Psoas muscle (tissue), 8 donors: Measurements from ENCODE around the gene EDDM3A. TPM values are rescaled to one million over a fixed set of nuclear protein-coding genes. Genes with fewer than 3 reads are reported as not detected.
"Not testable (repeated sequence)": the region's sequence is repeated elsewhere in the genome, so short reads cannot be mapped to it uniquely, and the experiment has no call there.

Source experiments
- ATAC-seq, 4 donors: fragments of 200-7000 bp; cut with Tn5 transposase; one replicate each; pipeline ENCODE4 v1.9.1; 2020; ENCODE audit warnings: moderate library complexity in 3 of 4, mild to moderate bottlenecking in 2 of 4
- DNase-seq, 2 donors: peaks; one replicate each; pipeline ENCODE4 v3.0.0-alpha.2; 2020
- H3K27ac ChIP-seq: fragments of 200-600 bp; one replicate; pipeline ENCODE4 v1.8.0; 2022
- H3K27me3 ChIP-seq, 3 donors: fragments of 200-600 bp in 1 of 3; one replicate each; pipeline versions ENCODE4 v1.6.1 to v1.8.0; 2013 to 2022; ENCODE audit warnings: low read length in 2 of 3, mild to moderate bottlenecking in 2 of 3, moderate library complexity in 1 of 3; ENCODE audit not compliant: insufficient read depth in 3 of 3
- H3K36me3 ChIP-seq, 2 donors: fragments of 200-600 bp in 1 of 2; one replicate each; pipeline versions ENCODE4 v1.6.1 to v1.8.0; 2013 to 2022; ENCODE audit warnings: low read depth in 1 of 2, mild to moderate bottlenecking in 1 of 2, moderate library complexity in 1 of 2; ENCODE audit not compliant: insufficient read depth in 1 of 2
- H3K4me1 ChIP-seq: fragments of 200-600 bp; one replicate; pipeline ENCODE4 v1.8.0; 2022
- H3K4me3 ChIP-seq: fragments of 200-600 bp; one replicate; pipeline ENCODE4 v1.8.0; 2022; ENCODE audit warnings: mild to moderate bottlenecking
- H3K9me3 ChIP-seq: fragments of 200-600 bp; one replicate; pipeline ENCODE4 v1.8.0; 2022
- WGBS, 3 donors: extraction: QIAGEN DNeasy Blood & Tissue Kit; methylation state at CpG; one replicate each; pipeline versions ENCODE4 v1.1.6 to v1.1.7; 2013; 5-methylcytosine and 5-hydroxymethylcytosine counted together
- intact Hi-C, 2 donors: fragments of 100-400 bp; cut with DNase I; formaldehyde crosslinking; loops; one replicate each; pipeline versions ENCODE4 v1.11.0 to v1.14.2; 2022
- polyA plus RNA-seq, 3 donors: library from polyadenylated mRNA; stranded (reverse); fragments of 200-250 nt; gene quantifications; one replicate each; pipeline ENCODE4 v1.2.3, GENCODE V29; 2013
- total RNA-seq, 4 donors: library from RNA; stranded (reverse); fragmentation: NEBNext Ultra II Directional in 2 of 4; extraction: Animal tissue kit (Norgen Biotek cat#: 25700) in 2 of 4; gene quantifications; one replicate each; pipeline versions ENCODE4 v1.2.1 to v1.2.4, GENCODE V29; 2021 to 2023
- TF ChIP-seq, protein P1 (sequence below): fragments of 200-600 bp; IDR thresholded peaks from one replicate; pipeline ENCODE4 v1.8.0; 2022; ENCODE audit warnings: antibody characterized with exemption
- donor health status: healthy with polysubstance abuse.
- donor health status: DM: no; HTN: no; CAD: no; lungs with moderate emphysema.
- donor health status: Bipolar disorder and iron deficiency.
- donor health status: healthy.
- donor health status: DM: yes; HTN: yes; CAD: no.
- donor health status: DM: no; HTN: no; CAD: no.
- donor health status: DM: no; HTN: no; CAD: no.
- donor health status: DM: yes; HTN: yes; CAD: no.

The EDDM3A gene
- total and polyA plus RNA-seq, 7 donors = 0.03 TPM; not detected in 6

- ATAC-seq = no peak
- intact Hi-C loops = no loop called here
These were observed 11.3 kb upstream of the EDDM3A start for GRCh38 chr14:20734430-20734806.

DNA sequence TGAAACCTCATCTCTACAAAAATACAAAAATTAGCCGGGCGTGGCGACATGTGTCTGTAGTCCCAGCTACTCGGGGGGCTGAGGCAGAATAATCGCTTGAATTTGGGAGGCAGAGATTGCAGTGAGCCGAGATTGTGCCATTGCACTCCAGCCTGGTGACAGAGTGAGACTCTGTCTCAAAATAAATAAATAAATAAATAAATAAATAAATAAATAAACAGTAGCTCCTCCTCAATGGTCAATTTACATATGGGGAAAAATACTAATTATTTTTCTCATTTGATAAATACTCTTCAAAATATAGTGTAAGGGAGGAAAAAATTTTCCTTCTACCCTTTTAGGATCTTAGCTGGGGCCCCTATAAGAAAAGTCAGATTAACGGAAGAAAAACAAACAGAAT lies 7.4 kb upstream of the EDDM3A start:
- WGBS, 3 donors = 92 to 95% (median 94%) methylated on average over 7 of the region's 7 CpGs
- intact Hi-C loops, H3K27me3 ChIP-seq, DNase-seq, H3K36me3 ChIP-seq, ATAC-seq, H3K9me3 ChIP-seq, H3K4me1 ChIP-seq, H3K4me3 ChIP-seq, H3K27ac ChIP-seq: not testable (repeated sequence)

More at GRCh38 chr14:20734430-20734806, 11.3 kb upstream of the EDDM3A start:
- Histone ChIP-seq H3K27me3 (no peaks in the 10 kb centered on the region), H3K36me3 (no peaks in the 10 kb centered on the region), H3K27ac (no peak overlapping the region), H3K9me3 (no peaks in the 10 kb centered on the region), H3K4me3 (no peak overlapping the region), H3K4me1 (no peaks in the 10 kb centered on the region)
- TF ChIP-seq, protein P1, sequence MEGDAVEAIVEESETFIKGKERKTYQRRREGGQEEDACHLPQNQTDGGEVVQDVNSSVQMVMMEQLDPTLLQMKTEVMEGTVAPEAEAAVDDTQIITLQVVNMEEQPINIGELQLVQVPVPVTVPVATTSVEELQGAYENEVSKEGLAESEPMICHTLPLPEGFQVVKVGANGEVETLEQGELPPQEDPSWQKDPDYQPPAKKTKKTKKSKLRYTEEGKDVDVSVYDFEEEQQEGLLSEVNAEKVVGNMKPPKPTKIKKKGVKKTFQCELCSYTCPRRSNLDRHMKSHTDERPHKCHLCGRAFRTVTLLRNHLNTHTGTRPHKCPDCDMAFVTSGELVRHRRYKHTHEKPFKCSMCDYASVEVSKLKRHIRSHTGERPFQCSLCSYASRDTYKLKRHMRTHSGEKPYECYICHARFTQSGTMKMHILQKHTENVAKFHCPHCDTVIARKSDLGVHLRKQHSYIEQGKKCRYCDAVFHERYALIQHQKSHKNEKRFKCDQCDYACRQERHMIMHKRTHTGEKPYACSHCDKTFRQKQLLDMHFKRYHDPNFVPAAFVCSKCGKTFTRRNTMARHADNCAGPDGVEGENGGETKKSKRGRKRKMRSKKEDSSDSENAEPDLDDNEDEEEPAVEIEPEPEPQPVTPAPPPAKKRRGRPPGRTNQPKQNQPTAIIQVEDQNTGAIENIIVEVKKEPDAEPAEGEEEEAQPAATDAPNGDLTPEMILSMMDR = no peak
- DNase-seq = no peak
- 24 to 37% (median 29%) methylated on average over 4 of the region's 4 CpGs for WGBS, 3 donors

DNA sequence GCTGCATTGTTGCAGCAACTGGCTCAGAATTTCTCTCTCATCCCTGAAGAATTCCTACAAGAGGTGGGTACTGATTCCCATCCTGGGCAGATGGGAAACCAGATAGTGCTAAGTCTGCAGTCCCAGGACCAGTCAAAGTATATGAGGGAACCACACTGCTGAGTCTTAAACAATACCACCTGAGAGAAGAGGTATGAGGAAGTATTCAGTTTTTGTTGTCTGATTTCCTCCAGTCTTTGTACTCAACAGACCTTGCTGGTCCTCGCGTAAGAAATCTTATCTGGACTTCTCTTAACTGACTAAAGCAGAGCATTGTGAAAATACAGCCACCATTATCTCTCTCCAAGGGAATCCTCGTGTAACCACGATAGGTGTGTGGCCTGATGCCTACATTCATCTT lies 3.6 kb upstream of the EDDM3A start:
- ATAC-seq = no peak

GRCh38 chr14:20743556-20743955 lies 2.1 kb upstream of the EDDM3A start:
- Histone ChIP-seq H3K4me3 (no peak overlapping the region), H3K9me3 (no peaks in the 10 kb centered on the region), H3K27ac (no peak overlapping the region), H3K36me3 (no peaks in the 10 kb centered on the region), H3K27me3 (peaks cover 0 to 2% (median 2%) of the 10 kb centered on the region in 3 donors), H3K4me1 (no peaks in the 10 kb centered on the region)
- ATAC-seq (no peak), DNase-seq (no peak)
- TF ChIP-seq, protein P1 = no peak
- intact Hi-C loops = no loop called here
- WGBS, 3 donors = 75 to 85% (median 76%) methylated on average over 2 of the region's 2 CpGs

More for the DNA sequence above, 3.6 kb upstream of the EDDM3A start:
- no peak overlapping the region for H3K4me3 ChIP-seq
- peaks cover 0 to 2% (median 2%) of the 10 kb centered on the region in 3 donors for H3K27me3 ChIP-seq
- DNase-seq = no peak
- H3K9me3 ChIP-seq = no peaks in the 10 kb centered on the region
- no peak overlapping the region for H3K27ac ChIP-seq
- intact Hi-C loops = no loop called here
- TF ChIP-seq, protein P1 = no peak
- WGBS, 3 donors = 86 to 92% (median 87%) methylated on average over 4 of the region's 4 CpGs
- no peaks in the 10 kb centered on the region for H3K4me1 ChIP-seq
- H3K36me3 ChIP-seq = no peaks in the 10 kb centered on the region

- no peaks in the 10 kb centered on the region for H3K9me3 ChIP-seq
- peaks cover 0 to 2% (median 0%) of the 10 kb centered on the region in 3 donors for H3K27me3 ChIP-seq
- H3K4me1 ChIP-seq = no peaks in the 10 kb centered on the region
- no peak overlapping the region for H3K27ac ChIP-seq
- WGBS, 3 donors = 78 to 85% (median 84%) methylated on average over 3 of the region's 3 CpGs
- no peaks in the 10 kb centered on the region for H3K36me3 ChIP-seq
- DNase-seq = no peak
- H3K4me3 ChIP-seq = no peak overlapping the region
- TF ChIP-seq, protein P1 = no peak
- ATAC-seq = no peak
- intact Hi-C loops = no loop called here
These were observed 879 bp downstream of the EDDM3A start for GRCh38 chr14:20746566-20746965.
